ENCODE results near the gene MND1. TPM values are rescaled to one million over a fixed set of nuclear protein-coding genes. Genes with fewer than 3 reads are reported as not detected.

MND1 gene
- total RNA-seq, 6 donors from 2014 or later, result 1.2 to 3.2 (median 1.3) TPM; not detected in 2

GRCh38 chr4:153333874-153334273 lies 10.6 kb upstream of the MND1 start:
- H3K36me3 ChIP-seq, result peaks cover 0 to under 1% (median 0%) of the 10 kb centered on the region in 4 donors
- peaks cover 0 to 8% (median 2%) of the 10 kb centered on the region in 4 donors for H3K4me1 ChIP-seq
- H3K27me3 ChIP-seq, result no peaks in the 10 kb centered on the region
- TF ChIP-seq EP300 (IDR thresholded peaks at IDR 0.05) (no peak), POLR2AphosphoS5 (IDR thresholded peaks at IDR 0.05) (no peak)
- ATAC-seq (ENCODE audit: low FRiP score in 2 of 2) (no peak), DNase-seq (no peak)
- no peak overlapping the region for H3K27ac ChIP-seq
- H3K9me3 ChIP-seq, result no peaks in the 10 kb centered on the region
- H3K4me3 ChIP-seq, result no peak overlapping the region

GRCh38 chr4:153335665-153336064 lies 8.8 kb upstream of the MND1 start:
- Histone ChIP-seq H3K27ac (no peak overlapping the region), H3K9me3 (no peaks in the 10 kb centered on the region), H3K27me3 (no peaks in the 10 kb centered on the region), H3K4me1 (peaks cover 0 to 8% (median 2%) of the 10 kb centered on the region in 4 donors), H3K4me3 (no peak overlapping the region), H3K36me3 (no peaks in the 10 kb centered on the region)
- no peak for DNase-seq
- WGBS, 2 donors, result 65 to 75% methylated on average over 4 of the region's 4 CpGs
- no peak for TF ChIP-seq EP300 (IDR thresholded peaks at IDR 0.05)
- TF ChIP-seq POLR2A (IDR thresholded peaks at IDR 0.05), result no peak
- TF ChIP-seq POLR2AphosphoS5 (IDR thresholded peaks at IDR 0.05), result no peak
- no peak for TF ChIP-seq CTCF (IDR thresholded peaks at IDR 0.05)
- ATAC-seq (ENCODE audit: low FRiP score in 2 of 2), result no peak

GRCh38 chr4:153337686-153338085 lies 6.8 kb upstream of the MND1 start:
- H3K36me3 ChIP-seq, result no peaks in the 10 kb centered on the region
- H3K4me3 ChIP-seq, result no peak overlapping the region
- DNase-seq (no peak), ATAC-seq (ENCODE audit: low FRiP score in 2 of 2) (no peak)
- 73 to 79% methylated on average over 4 of the region's 4 CpGs for WGBS, 2 donors
- no peaks in the 10 kb centered on the region for H3K27me3 ChIP-seq
- TF ChIP-seq CTCF (IDR thresholded peaks at IDR 0.05) (no peak), EP300 (IDR thresholded peaks at IDR 0.05) (no peak)
- H3K9me3 ChIP-seq, result no peaks in the 10 kb centered on the region
- H3K27ac ChIP-seq, result no peak overlapping the region
- H3K4me1 ChIP-seq, result peaks cover 6 to 16% (median 9%) of the 10 kb centered on the region in 4 donors

- TF ChIP-seq POLR2A (IDR thresholded peaks at IDR 0.05), result no peak
- no peak for TF ChIP-seq CTCF (IDR thresholded peaks at IDR 0.05)
- TF ChIP-seq EP300 (IDR thresholded peaks at IDR 0.05), result no peak
- no peak for TF ChIP-seq POLR2AphosphoS5 (IDR thresholded peaks at IDR 0.05)
- ATAC-seq (ENCODE audit: low FRiP score in 2 of 2) (no peak), DNase-seq (no peak)
- Histone ChIP-seq H3K36me3 (no peaks in the 10 kb centered on the region), H3K4me3 (no peak overlapping the region), H3K27ac (no peak overlapping the region), H3K9me3 (no peaks in the 10 kb centered on the region), H3K27me3 (no peaks in the 10 kb centered on the region), H3K4me1 (peaks cover 12 to 35% (median 17%) of the 10 kb centered on the region in 4 donors)
- 32 to 43% methylated on average over 5 of the region's 5 CpGs for WGBS, 2 donors
These were observed 2.9 kb upstream of the MND1 start for GRCh38 chr4:153341575-153342090.

GRCh38 chr4:153342751-153343552 lies 1.5 kb upstream of the MND1 start:
- H3K27me3 ChIP-seq, result no peaks in the 10 kb centered on the region
- DNase-seq (no peak), ATAC-seq (ENCODE audit: low FRiP score in 2 of 2) (no peak)
- whole genome bisulfite sequencing, 2 donors, result 92 to 95% methylated on average over 6 of the region's 6 CpGs
- H3K4me1 ChIP-seq, result peaks cover 12 to 32% (median 16%) of the 10 kb centered on the region in 4 donors
- no peak overlapping the region for H3K27ac ChIP-seq
- no peaks in the 10 kb centered on the region for H3K9me3 ChIP-seq
- H3K4me3 ChIP-seq, result no peak overlapping the region
- H3K36me3 ChIP-seq, result no peaks in the 10 kb centered on the region
- TF ChIP-seq POLR2AphosphoS5 (IDR thresholded peaks at IDR 0.05) (no peak), CTCF (IDR thresholded peaks at IDR 0.05) (no peak), POLR2A (IDR thresholded peaks at IDR 0.05) (no peak), EP300 (IDR thresholded peaks at IDR 0.05) (no peak)
